ENCODE measurements around the gene PRDX3. TPM values are rescaled to one million over a fixed set of nuclear protein-coding genes. Genes with fewer than 3 reads are reported as not detected.

Gene PRDX3
- total RNA-seq, 1 experiment from 2014 or later: 293 TPM

DNA sequence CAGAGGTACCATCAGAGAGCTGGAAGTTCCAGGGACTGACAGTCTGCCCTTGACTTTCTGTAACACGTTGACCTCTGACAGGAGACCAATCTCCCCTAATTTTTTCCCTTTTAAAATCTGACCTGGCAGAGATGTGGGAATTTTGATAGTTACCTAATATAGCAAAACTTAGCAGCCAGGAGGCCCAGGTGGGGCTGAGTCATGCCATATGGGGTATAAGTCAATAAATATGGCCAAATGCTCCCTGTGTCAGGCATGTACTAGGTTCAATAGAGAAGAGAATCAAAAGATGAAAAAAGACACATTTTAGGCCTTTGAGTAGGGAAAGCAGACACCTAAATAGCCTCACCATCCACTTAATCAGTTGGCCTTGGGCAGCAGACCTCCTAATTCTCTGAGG lies 22.6 kb upstream of the PRDX3 start:
- Histone ChIP-seq H3K4me1 (ENCODE audit: low read length) (peaks cover 13% of the 10 kb centered on the region), H3K9me2 (replicated peaks; ENCODE audit: insufficient read depth, low read length) (no peaks in the 10 kb centered on the region), H3K27me3 (ENCODE audit: low read length) (no peaks in the 10 kb centered on the region), H2AFZ (ENCODE audit: low read length) (no peak overlapping the region), H4K20me1 (ENCODE audit: insufficient read depth, low read depth, low read length) (no peaks in the 10 kb centered on the region), H3K4me2 (ENCODE audit: low read depth, low read length, poor library complexity, severe bottlenecking) (no peak overlapping the region), H3K36me3 (ENCODE audit: insufficient read depth, low read length) (no peaks in the 10 kb centered on the region), H3K4me3 (ENCODE audit: low read length) (no peak overlapping the region), H3K9ac (ENCODE audit: low read length) (no peak overlapping the region), H3K79me2 (ENCODE audit: low read length) (no peaks in the 10 kb centered on the region), H3K27ac (ENCODE audit: low read length) (no peak overlapping the region), H3K9me3 (ENCODE audit: low read length) (no peaks in the 10 kb centered on the region)
- no peak for DNase-seq

- H3K4me3 ChIP-seq (ENCODE audit: low read length): no peak overlapping the region
- no peak overlapping the region for H3K27ac ChIP-seq (ENCODE audit: low read length)
- H3K36me3 ChIP-seq (ENCODE audit: insufficient read depth, low read length): no peaks in the 10 kb centered on the region
- peak; percentile 84 for DNase-seq
- peaks cover 9% of the 10 kb centered on the region; the same call in 1 of the 2 replicates for H3K4me1 ChIP-seq (ENCODE audit: low read length)
- H4K20me1 ChIP-seq (ENCODE audit: insufficient read depth, low read depth, low read length): no peaks in the 10 kb centered on the region
- no peaks in the 10 kb centered on the region for H3K9me2 ChIP-seq (replicated peaks; ENCODE audit: insufficient read depth, low read length)
- H3K27me3 ChIP-seq (ENCODE audit: low read length): no peaks in the 10 kb centered on the region
- H2AFZ ChIP-seq (ENCODE audit: low read length): no peak overlapping the region
- no peaks in the 10 kb centered on the region for H3K79me2 ChIP-seq (ENCODE audit: low read length)
- H3K9me3 ChIP-seq (ENCODE audit: low read length): no peaks in the 10 kb centered on the region
- H3K9ac ChIP-seq (ENCODE audit: low read length): no peak overlapping the region
- H3K4me2 ChIP-seq (ENCODE audit: low read depth, low read length, poor library complexity, severe bottlenecking): no peak overlapping the region
These were observed 20.8 kb upstream of the PRDX3 start for GRCh38 chr10:119199231-119199992.

DNA sequence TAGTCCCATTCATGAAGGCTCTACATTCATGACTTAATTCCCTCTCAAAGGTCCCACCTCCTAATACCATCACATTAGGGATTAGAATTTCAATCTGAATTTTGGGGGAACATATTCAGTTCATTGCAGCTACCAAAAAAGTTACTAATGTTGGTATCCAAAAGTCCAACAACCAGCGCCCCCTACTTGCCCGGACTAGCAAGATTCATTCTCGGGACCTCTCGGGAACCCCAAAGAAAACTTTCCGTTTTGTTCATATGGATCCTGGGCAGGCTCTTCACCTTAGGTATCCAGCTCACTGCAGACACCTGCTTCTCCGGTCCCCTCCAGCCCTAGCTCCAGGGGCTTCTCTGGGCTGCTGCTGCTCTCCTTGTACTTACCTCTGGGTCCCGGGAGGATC lies 19.8 kb upstream of the PRDX3 start:
- Histone ChIP-seq H2AFZ (ENCODE audit: low read length) (peak overlapping the region; percentile 23; the same call in 1 of the 2 replicates), H3K9ac (ENCODE audit: low read length) (no peak overlapping the region), H3K79me2 (ENCODE audit: low read length) (no peaks in the 10 kb centered on the region), H3K4me2 (ENCODE audit: low read depth, low read length, poor library complexity, severe bottlenecking) (peak overlapping the region; percentile 48), H3K4me1 (ENCODE audit: low read length) (peaks cover 9% of the 10 kb centered on the region; the same call in 1 of the 2 replicates), H4K20me1 (ENCODE audit: insufficient read depth, low read depth, low read length) (no peaks in the 10 kb centered on the region), H3K4me3 (ENCODE audit: low read length) (0 out of 2 replicates have a peak overlapping the region, but pooled peaks have one; percentile 24), H3K27ac (ENCODE audit: low read length) (no peak overlapping the region), H3K27me3 (ENCODE audit: low read length) (no peaks in the 10 kb centered on the region), H3K36me3 (ENCODE audit: insufficient read depth, low read length) (no peaks in the 10 kb centered on the region), H3K9me2 (replicated peaks; ENCODE audit: insufficient read depth, low read length) (no peaks in the 10 kb centered on the region), H3K9me3 (ENCODE audit: low read length) (no peaks in the 10 kb centered on the region)
- DNase-seq: peak; percentile 82

GRCh38 chr10:119197921-119198320 lies 19.3 kb upstream of the PRDX3 start:
- Histone ChIP-seq H3K9me3 (ENCODE audit: low read length) (no peaks in the 10 kb centered on the region), H3K36me3 (ENCODE audit: insufficient read depth, low read length) (no peaks in the 10 kb centered on the region), H3K27me3 (ENCODE audit: low read length) (no peaks in the 10 kb centered on the region), H3K79me2 (ENCODE audit: low read length) (no peaks in the 10 kb centered on the region), H3K27ac (ENCODE audit: low read length) (no peak overlapping the region), H2AFZ (ENCODE audit: low read length) (no peak overlapping the region), H4K20me1 (ENCODE audit: insufficient read depth, low read depth, low read length) (no peaks in the 10 kb centered on the region), H3K9ac (ENCODE audit: low read length) (no peak overlapping the region), H3K4me1 (ENCODE audit: low read length) (peaks cover 9% of the 10 kb centered on the region; the same call in 1 of the 2 replicates), H3K4me2 (ENCODE audit: low read depth, low read length, poor library complexity, severe bottlenecking) (no peak overlapping the region), H3K4me3 (ENCODE audit: low read length) (no peak overlapping the region), H3K9me2 (replicated peaks; ENCODE audit: insufficient read depth, low read length) (no peaks in the 10 kb centered on the region)
- DNase-seq: no peak

DNA sequence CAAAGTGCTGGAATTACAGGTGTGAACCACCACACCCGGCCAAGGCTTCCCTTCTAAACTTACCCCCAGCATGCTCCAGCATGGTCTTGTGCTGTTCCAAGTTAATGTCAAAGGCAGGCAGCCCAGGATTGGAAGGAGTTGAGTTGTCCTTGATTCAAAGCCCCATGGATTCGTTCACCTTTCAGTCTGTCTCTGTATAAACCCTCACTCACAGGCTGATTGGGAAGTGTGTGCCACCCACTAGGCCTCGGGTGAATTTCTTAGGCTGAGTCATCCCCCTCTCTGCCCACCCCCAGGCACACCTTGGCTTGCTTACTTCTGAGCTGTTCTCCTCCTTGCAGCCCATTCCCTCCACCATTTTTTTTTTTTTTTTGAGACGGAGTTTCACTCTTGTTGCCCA lies 13.3 kb upstream of the PRDX3 start:
- no peaks in the 10 kb centered on the region for H3K79me2 ChIP-seq (ENCODE audit: low read length)
- no peaks in the 10 kb centered on the region for H4K20me1 ChIP-seq (ENCODE audit: insufficient read depth, low read depth, low read length)
- no peaks in the 10 kb centered on the region for H3K27me3 ChIP-seq (ENCODE audit: low read length)
- no peak overlapping the region for H3K4me2 ChIP-seq (ENCODE audit: low read depth, low read length, poor library complexity, severe bottlenecking)
- DNase-seq: no peak
- peaks cover 6% of the 10 kb centered on the region for H3K4me1 ChIP-seq (ENCODE audit: low read length)
- no peak overlapping the region for H2AFZ ChIP-seq (ENCODE audit: low read length)
- H3K9me3 ChIP-seq (ENCODE audit: low read length): no peaks in the 10 kb centered on the region
- no peaks in the 10 kb centered on the region for H3K36me3 ChIP-seq (ENCODE audit: insufficient read depth, low read length)
- H3K9ac ChIP-seq (ENCODE audit: low read length): no peak overlapping the region
- H3K9me2 ChIP-seq (replicated peaks; ENCODE audit: insufficient read depth, low read length): no peaks in the 10 kb centered on the region
- no peak overlapping the region for H3K27ac ChIP-seq (ENCODE audit: low read length)
- H3K4me3 ChIP-seq (ENCODE audit: low read length): no peak overlapping the region

DNA sequence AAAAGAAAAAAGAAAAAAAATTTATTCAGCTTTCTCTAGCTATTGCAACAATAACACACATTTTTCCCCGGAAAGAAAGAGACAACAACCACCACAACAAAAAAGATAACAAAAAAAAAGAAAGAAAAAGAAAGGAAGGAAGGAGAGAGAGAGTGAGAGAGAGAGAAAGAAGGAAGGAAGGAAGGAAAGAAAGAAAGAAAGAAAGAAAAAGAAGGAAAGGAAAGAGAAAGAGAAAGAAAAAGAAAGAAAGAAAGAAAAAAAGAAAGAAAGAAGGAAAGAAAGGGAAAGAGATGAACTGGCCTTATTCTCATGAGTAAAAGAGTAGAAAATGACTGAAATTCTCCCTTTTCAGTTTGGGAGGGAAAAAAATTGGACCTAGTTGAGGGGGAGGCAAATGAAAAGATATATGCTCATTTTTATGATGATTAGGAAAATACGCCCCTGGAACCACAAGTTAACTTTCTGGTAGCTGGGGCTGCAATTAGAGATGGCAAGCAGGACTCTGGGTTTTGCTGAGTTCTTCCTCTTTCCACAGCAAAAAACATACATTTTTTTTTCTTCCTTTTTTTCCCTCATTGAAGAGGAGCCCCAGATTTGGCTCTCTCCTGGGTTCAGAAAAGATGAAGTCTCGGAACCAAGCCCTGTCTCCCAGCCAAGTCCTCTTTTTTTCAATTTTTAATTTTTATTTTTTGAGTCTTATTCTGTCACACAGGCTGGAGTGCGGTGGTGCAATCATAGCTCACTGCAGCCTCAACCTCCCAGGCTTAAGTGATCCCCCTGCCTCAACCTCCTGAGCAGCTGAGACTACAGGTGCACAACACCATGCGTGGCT lies 12.6 kb upstream of the PRDX3 start:
- H3K9ac ChIP-seq (ENCODE audit: low read length): no peak overlapping the region

DNA sequence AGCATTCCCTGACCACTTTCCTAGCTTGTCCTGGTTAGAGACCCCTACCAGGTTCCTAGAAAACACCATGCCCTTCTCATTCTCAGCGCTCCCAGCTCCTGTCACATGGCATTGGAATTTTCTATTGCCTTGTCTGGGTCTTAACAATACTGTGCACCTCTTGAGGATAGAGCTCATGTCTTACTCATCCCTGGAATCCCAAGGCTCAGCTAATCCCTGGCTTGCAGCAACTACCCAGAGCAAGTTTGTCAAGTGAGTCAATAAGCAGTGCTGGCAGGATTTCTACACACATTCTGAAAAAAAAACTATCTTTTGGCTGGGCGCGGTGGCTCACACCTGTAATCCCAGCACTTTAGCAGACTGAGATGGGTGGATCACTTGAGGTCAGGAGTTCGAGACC lies 11.7 kb upstream of the PRDX3 start:
- H3K27me3 ChIP-seq (ENCODE audit: low read length): no peaks in the 10 kb centered on the region
- peaks cover 6% of the 10 kb centered on the region for H3K4me1 ChIP-seq (ENCODE audit: low read length)
- no peak for DNase-seq
- H3K9ac ChIP-seq (ENCODE audit: low read length): no peak overlapping the region
- no peak overlapping the region for H3K4me2 ChIP-seq (ENCODE audit: low read depth, low read length, poor library complexity, severe bottlenecking)
- no peak overlapping the region for H3K4me3 ChIP-seq (ENCODE audit: low read length)
- no peak overlapping the region for H2AFZ ChIP-seq (ENCODE audit: low read length)
- H3K36me3 ChIP-seq (ENCODE audit: insufficient read depth, low read length): no peaks in the 10 kb centered on the region
- no peak overlapping the region for H3K27ac ChIP-seq (ENCODE audit: low read length)
- no peaks in the 10 kb centered on the region for H3K9me3 ChIP-seq (ENCODE audit: low read length)
- H4K20me1 ChIP-seq (ENCODE audit: insufficient read depth, low read depth, low read length): no peaks in the 10 kb centered on the region
- no peaks in the 10 kb centered on the region for H3K79me2 ChIP-seq (ENCODE audit: low read length)
- H3K9me2 ChIP-seq (replicated peaks; ENCODE audit: insufficient read depth, low read length): no peaks in the 10 kb centered on the region

More for the DNA sequence above, 12.6 kb upstream of the PRDX3 start:
- H3K4me2 ChIP-seq (ENCODE audit: low read depth, low read length, poor library complexity, severe bottlenecking): no peak overlapping the region
- no peak overlapping the region for H2AFZ ChIP-seq (ENCODE audit: low read length)
- no peak overlapping the region for H3K27ac ChIP-seq (ENCODE audit: low read length)
- no peaks in the 10 kb centered on the region for H3K36me3 ChIP-seq (ENCODE audit: insufficient read depth, low read length)
- peak; percentile 47 for DNase-seq
- no peaks in the 10 kb centered on the region for H3K9me2 ChIP-seq (replicated peaks; ENCODE audit: insufficient read depth, low read length)
- no peaks in the 10 kb centered on the region for H4K20me1 ChIP-seq (ENCODE audit: insufficient read depth, low read depth, low read length)
- H3K79me2 ChIP-seq (ENCODE audit: low read length): no peaks in the 10 kb centered on the region
- no peaks in the 10 kb centered on the region for H3K27me3 ChIP-seq (ENCODE audit: low read length)
- no peaks in the 10 kb centered on the region for H3K9me3 ChIP-seq (ENCODE audit: low read length)
- H3K4me1 ChIP-seq (ENCODE audit: low read length): peaks cover 6% of the 10 kb centered on the region
- no peak overlapping the region for H3K4me3 ChIP-seq (ENCODE audit: low read length)

DNA sequence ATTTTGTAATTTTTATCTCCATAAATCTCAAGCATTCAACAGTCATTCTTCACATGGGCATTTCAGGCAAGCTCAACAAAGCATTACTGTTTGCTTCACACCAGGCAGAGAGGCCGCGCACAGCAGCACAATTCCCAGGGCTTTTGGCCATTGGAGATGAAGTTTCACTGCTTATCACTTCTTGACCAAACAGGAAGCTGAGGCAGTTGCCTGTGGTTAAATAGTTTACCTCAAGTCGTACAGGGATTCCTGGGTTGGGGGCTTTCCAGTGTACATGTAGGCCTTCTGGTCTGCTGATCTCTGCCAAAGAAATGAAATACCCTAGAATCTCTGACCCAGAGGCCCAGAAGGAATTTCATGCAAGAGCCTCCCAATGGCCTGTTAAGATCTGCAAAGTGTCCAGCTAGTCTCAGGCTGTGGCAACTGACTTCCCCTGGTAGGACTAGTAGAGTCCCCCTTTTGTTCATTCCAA lies 11.2 kb upstream of the PRDX3 start:
- Histone ChIP-seq H3K9ac (ENCODE audit: low read length) (no peak overlapping the region), H3K4me2 (ENCODE audit: low read depth, low read length, poor library complexity, severe bottlenecking) (no peak overlapping the region)
- DNase-seq: no peak

More for the DNA sequence above, 11.2 kb upstream of the PRDX3 start:
- H3K36me3 ChIP-seq (ENCODE audit: insufficient read depth, low read length): no peaks in the 10 kb centered on the region
- H3K9me2 ChIP-seq (replicated peaks; ENCODE audit: insufficient read depth, low read length): no peaks in the 10 kb centered on the region
- no peaks in the 10 kb centered on the region for H3K79me2 ChIP-seq (ENCODE audit: low read length)
- H4K20me1 ChIP-seq (ENCODE audit: insufficient read depth, low read depth, low read length): no peaks in the 10 kb centered on the region
- H3K27ac ChIP-seq (ENCODE audit: low read length): no peak overlapping the region
- H2AFZ ChIP-seq (ENCODE audit: low read length): no peak overlapping the region
- peaks cover 6% of the 10 kb centered on the region for H3K4me1 ChIP-seq (ENCODE audit: low read length)
- H3K9me3 ChIP-seq (ENCODE audit: low read length): no peaks in the 10 kb centered on the region
- H3K27me3 ChIP-seq (ENCODE audit: low read length): no peaks in the 10 kb centered on the region
- no peak overlapping the region for H3K4me3 ChIP-seq (ENCODE audit: low read length)
